22Rv1 (cell line): ENCODE data around the gene GPX4.

Experiments
- H3K27ac ChIP-seq: fragments of 450-650 bp; 2 replicates; pipeline ENCODE4 v1.5.1; 2017
- ZFX ChIP-seq: fragments of 450-650 bp; IDR thresholded peaks from 2 replicates; pipeline ENCODE4 v1.6.1; 2017; ENCODE audit warnings: antibody characterized with exemption, borderline replicate concordance
- TF ChIP-seq, protein P1 (sequence below): fragments of 450-650 bp; IDR thresholded peaks from 2 replicates; pipeline ENCODE4 v1.5.1; 2017; ENCODE audit warnings: mild to moderate bottlenecking

GPX4 gene

DNA sequence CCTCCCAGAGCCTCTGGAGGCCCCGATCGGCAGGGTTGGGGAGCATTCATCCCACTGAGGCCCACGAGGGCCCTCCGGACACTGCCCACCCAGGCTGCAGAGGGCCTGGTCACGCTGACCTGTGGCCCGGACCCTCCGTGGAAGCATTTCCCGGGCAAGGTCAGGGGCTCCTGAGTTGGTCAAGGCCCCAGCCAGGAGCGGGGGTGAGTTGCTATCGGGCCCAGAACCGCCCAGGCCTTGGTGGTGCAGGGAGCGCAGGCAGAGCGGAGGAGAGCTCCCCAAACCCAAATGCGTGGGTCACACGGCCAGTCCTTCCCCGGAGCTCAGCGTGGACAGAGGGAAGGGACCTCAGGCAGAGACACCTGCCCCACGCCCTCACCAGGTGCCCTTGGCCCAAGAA is 25.7 kb downstream of the GPX4 start:
- TF ChIP-seq ZFX, result no peak
- TF ChIP-seq, protein P1, sequence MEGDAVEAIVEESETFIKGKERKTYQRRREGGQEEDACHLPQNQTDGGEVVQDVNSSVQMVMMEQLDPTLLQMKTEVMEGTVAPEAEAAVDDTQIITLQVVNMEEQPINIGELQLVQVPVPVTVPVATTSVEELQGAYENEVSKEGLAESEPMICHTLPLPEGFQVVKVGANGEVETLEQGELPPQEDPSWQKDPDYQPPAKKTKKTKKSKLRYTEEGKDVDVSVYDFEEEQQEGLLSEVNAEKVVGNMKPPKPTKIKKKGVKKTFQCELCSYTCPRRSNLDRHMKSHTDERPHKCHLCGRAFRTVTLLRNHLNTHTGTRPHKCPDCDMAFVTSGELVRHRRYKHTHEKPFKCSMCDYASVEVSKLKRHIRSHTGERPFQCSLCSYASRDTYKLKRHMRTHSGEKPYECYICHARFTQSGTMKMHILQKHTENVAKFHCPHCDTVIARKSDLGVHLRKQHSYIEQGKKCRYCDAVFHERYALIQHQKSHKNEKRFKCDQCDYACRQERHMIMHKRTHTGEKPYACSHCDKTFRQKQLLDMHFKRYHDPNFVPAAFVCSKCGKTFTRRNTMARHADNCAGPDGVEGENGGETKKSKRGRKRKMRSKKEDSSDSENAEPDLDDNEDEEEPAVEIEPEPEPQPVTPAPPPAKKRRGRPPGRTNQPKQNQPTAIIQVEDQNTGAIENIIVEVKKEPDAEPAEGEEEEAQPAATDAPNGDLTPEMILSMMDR, result no peak
- no peak overlapping the region for H3K27ac ChIP-seq

GRCh38 chr19:1130771-1131717 is 27.2 kb downstream of the GPX4 start:
- TF ChIP-seq, protein P1, result no peak
- TF ChIP-seq ZFX, result no peak
- peak overlapping the region; percentile 51 for H3K27ac ChIP-seq

GRCh38 chr19:1131718-1132551 is 28.1 kb downstream of the GPX4 start:
- peak overlapping the region; percentile 51 for H3K27ac ChIP-seq
- TF ChIP-seq ZFX, result no peak
- TF ChIP-seq, protein P1, result no peak

DNA sequence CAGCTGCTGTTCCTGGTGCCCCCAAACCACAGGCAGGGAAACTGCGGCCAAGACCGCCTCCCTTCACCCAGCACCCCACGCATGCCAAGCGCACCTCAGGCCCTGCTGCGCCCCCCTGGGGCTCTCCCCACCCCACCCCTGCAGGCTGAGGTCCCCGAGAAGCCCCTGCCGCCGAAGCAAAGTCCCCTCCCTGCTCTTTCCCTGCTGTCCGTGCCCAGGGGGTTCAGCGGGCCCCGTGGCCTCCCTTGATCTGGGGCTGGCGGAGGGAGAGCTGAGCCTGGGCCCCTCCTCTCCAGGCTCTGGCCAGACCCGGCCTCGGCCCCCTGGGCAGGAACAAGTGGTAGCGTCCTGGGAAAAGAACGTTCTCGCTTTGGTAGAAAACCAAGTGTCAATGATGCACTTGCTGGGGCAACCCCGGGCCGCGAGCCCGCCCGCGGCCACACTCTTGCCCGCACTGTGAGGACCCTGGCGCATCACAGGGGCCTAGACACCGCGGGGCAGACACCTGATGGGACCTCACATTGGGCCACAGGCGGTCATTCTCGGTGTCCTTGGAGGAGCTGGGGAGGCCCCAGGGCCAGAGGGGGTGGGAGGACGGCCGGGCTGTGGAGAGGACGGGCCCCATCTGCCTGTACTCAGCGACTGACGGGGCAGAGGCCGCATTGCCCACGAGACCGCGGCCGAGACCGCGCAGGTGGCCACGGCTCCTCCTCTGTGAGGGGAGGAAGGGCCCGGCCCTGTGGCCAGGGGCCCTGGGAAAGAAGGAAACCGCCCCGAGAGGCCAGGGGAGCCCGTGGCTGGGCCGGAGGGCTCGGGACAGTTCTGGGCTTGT is 29.0 kb downstream of the GPX4 start:
- peak overlapping the region; percentile 51 for H3K27ac ChIP-seq

GRCh38 chr19:1133471-1133929 is 29.7 kb downstream of the GPX4 start:
- H3K27ac ChIP-seq, result no peak overlapping the region
- TF ChIP-seq, protein P1, result no peak
- no peak for TF ChIP-seq ZFX

More for the DNA sequence above, 29.0 kb downstream of the GPX4 start:
- TF ChIP-seq ZFX, result no peak
- TF ChIP-seq, protein P1, result no peak

DNA sequence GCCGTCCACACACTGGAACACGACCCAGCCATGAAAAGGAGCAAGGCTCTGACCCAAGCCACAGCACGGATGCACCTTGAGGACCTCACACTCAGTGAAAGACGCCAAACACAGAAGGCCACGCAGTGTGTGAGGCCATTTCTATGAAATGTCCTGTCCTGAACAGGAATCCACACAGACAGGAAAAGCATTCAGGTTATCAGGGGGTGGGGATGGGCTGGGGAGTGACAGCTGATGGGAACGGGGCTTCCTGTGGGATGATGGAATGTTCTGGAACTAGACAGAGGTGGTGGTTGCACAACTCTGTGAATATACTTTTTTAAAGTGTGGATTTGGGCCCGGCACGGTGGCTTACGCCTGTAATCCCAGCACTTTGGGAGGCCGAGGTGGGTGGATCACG is 30.6 kb downstream of the GPX4 start:
- TF ChIP-seq ZFX, result no peak
- TF ChIP-seq, protein P1, result no peak
- no peak overlapping the region for H3K27ac ChIP-seq
